CD8-positive, alpha-beta memory T cell (primary cell): ENCODE data around the gene JOSD2. TPM values are rescaled to one million over a fixed set of nuclear protein-coding genes. Genes with fewer than 3 reads are reported as not detected.

ENCODE experiments used
- CTCF ChIA-PET: fragments of 350-600 bp; sonication (Branson Sonifier 250); formaldehyde crosslinking; loops from one replicate; lab custom pipeline; 2021; ENCODE audit warnings: antibody characterized with exemption; lab: Charles Lee
- POLR2A ChIA-PET: fragments of 350-600 bp; sonication (Branson Sonifier 250); formaldehyde crosslinking; loops from one replicate; lab custom pipeline; 2021; ENCODE audit warnings: antibody characterized with exemption; lab: Charles Lee
- DNase-seq, 5 donors: peaks; one replicate each; pipeline versions ENCODE4 v3.0.0 to v3.0.0-alpha.2; 2020 to 2022; ENCODE audit warnings: mixed read lengths in 1 of 5
- H3K27ac ChIP-seq: one replicate; pipeline ENCODE4 v1.7.0; 2013; ENCODE audit warnings: low read depth, mild to moderate bottlenecking, low read length, moderate library complexity
- H3K27me3 ChIP-seq: 2 replicates; pipeline ENCODE4 v1.7.0; 2013; ENCODE audit warnings: low read length, mild to moderate bottlenecking; ENCODE audit not compliant: insufficient read depth, poor library complexity, severe bottlenecking
- H3K36me3 ChIP-seq: 2 replicates; pipeline ENCODE4 v1.7.0; 2013; ENCODE audit warnings: mild to moderate bottlenecking, low read length, moderate library complexity; ENCODE audit not compliant: insufficient read depth
- H3K4me1 ChIP-seq: 2 replicates; pipeline ENCODE4 v1.7.0; 2013; ENCODE audit warnings: mild to moderate bottlenecking, low read length, moderate library complexity; ENCODE audit not compliant: insufficient read depth
- H3K4me3 ChIP-seq: 2 replicates; pipeline ENCODE4 v1.7.0; 2013; ENCODE audit warnings: mild to moderate bottlenecking, low read length
- H3K9me3 ChIP-seq: 2 replicates; pipeline ENCODE4 v1.7.0; 2013; ENCODE audit warnings: mild to moderate bottlenecking, low read length
- H3K27ac Mint-ChIP-seq, 8 donors: one replicate each; pipeline ENCODE4 v1.8.0; 2020 to 2021; ENCODE audit warnings: mixed read lengths in 8 of 8, mild to moderate bottlenecking in 6 of 8, inconsistent platforms in 3 of 8, moderate library complexity in 3 of 8
- H3K27me3 Mint-ChIP-seq, 2 donors: one replicate each; pipeline ENCODE4 v1.8.0; 2020 to 2021; ENCODE audit warnings: mixed read lengths in 2 of 2, mild to moderate bottlenecking in 1 of 2, moderate library complexity in 1 of 2
- H3K36me3 Mint-ChIP-seq, 3 donors: one replicate each; pipeline ENCODE4 v1.8.0; 2020 to 2021; ENCODE audit warnings: mixed read lengths in 3 of 3, inconsistent platforms in 1 of 3, mild to moderate bottlenecking in 1 of 3
- H3K4me1 Mint-ChIP-seq, 3 donors: one replicate each; pipeline ENCODE4 v1.8.0; 2020 to 2021; ENCODE audit warnings: mixed read lengths in 3 of 3, inconsistent platforms in 1 of 3, mild to moderate bottlenecking in 1 of 3
- H3K4me3 Mint-ChIP-seq, 7 donors: one replicate each; pipeline ENCODE4 v1.8.0; 2020 to 2021; ENCODE audit warnings: mixed read lengths in 7 of 7, mild to moderate bottlenecking in 6 of 7, moderate library complexity in 4 of 7, inconsistent platforms in 2 of 7
- H3K9me3 Mint-ChIP-seq, 5 donors: one replicate each; pipeline ENCODE4 v1.8.0; 2020 to 2022; ENCODE audit warnings: mixed read lengths in 5 of 5, mild to moderate bottlenecking in 3 of 5, moderate library complexity in 2 of 5, inconsistent platforms in 1 of 5
- polyA plus RNA-seq: library from polyadenylated mRNA; unstranded; fragments of 300-500 nt; fragmentation: Illumina TruSeq; gene quantifications from one replicate; pipeline ENCODE4 v1.2.3, GENCODE V29; 2021
- total RNA-seq, 2 experiments: library from RNA; stranded (reverse); gene quantifications; one replicate each; pipeline ENCODE4 v1.2.3, GENCODE V29; 2021

The JOSD2 gene, protein sequence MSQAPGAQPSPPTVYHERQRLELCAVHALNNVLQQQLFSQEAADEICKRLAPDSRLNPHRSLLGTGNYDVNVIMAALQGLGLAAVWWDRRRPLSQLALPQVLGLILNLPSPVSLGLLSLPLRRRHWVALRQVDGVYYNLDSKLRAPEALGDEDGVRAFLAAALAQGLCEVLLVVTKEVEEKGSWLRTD
- total RNA-seq = 10 to 100 TPM; 47.4 to 50.9 TPM
- polyA plus RNA-seq = 28.4 TPM

DNA sequence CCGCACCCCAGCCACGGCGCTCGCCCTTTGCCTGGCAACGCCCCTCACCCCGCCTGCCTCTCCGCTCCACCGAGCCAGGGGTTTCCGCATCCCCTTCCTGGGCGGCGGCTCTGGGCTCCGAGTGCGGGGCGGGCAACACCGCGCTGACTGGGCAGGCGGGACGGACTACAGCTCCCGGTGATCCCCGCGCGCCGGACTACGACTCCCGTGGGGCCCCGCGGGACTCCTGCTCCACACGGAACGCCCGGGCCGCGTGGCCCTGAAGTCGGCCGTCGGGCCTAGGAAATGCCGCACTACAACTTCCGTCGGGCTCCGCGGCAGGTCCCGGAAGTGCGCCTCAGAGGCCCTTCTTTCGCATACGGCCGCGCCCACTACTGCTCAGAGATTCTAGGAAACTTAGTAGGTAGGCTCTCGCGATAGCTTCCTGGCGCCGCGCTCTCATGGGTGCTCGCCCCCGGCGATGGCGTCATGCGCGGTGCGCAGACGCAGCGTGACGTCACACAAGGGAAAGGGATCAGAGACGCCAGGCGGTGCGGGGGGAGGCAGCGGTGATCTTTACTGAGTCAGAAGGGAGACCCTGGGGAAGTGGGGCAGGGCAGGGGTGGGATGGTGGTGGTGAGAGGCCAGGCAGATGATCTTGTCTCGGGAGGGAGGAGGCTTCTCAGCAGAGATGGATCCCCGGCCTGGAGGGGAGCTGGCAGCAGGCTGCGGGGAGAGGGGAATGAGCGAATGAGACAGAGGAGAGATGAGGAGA is at the start of gene JOSD2:
Gene JOSD2, minus strand, starts transcription at position 123 of the 754 bp plus-strand sequence. CDS start 760 bp downstream, outside the sequence.
- ChIA-PET CTCF (interaction anchor here (1.5 to 1.9 kb wide), 2 partner anchors 50 to 154 kb away, joined by 3 to 6 read pairs; no protein-coding TSS in a partner anchor), POLR2A (interaction anchor here (0.6 to 1.8 kb wide), 5 partner anchors 34 to 294 kb away, joined by 4 to 9 read pairs (median 9); partner anchors contain the start of genes GARIN5A, NR1H2 and POLD1)
- Mint-ChIP-seq H3K4me1 (peaks cover 13 to 22% (median 15%) of the 10 kb centered on the region in 3 donors), H3K9me3 (no peaks in the 10 kb centered on the region), H3K27ac (peak within 1 kb of the TSS; percentile 70 to 100 (median 98)), H3K36me3 (peaks cover 0 to 18% (median 0%) of the 10 kb centered on the region in 3 donors), H3K27me3 (peaks cover 5 to 6% of the 10 kb centered on the region in 2 donors), H3K4me3 (peak within 1 kb of the TSS; percentile 66 to 94 (median 89))
- H3K4me1 ChIP-seq = peaks cover 15% of the 10 kb centered on the region
- DNase-seq = peak; percentile 94 to 99 (median 96)
- H3K27ac ChIP-seq = peak within 1 kb of the TSS; percentile 90
- H3K27me3 ChIP-seq = no peaks in the 10 kb centered on the region
- H3K4me3 ChIP-seq = peak within 1 kb of the TSS; percentile 76
- no peaks in the 10 kb centered on the region for H3K36me3 ChIP-seq
- H3K9me3 ChIP-seq = no peaks in the 10 kb centered on the region

DNA sequence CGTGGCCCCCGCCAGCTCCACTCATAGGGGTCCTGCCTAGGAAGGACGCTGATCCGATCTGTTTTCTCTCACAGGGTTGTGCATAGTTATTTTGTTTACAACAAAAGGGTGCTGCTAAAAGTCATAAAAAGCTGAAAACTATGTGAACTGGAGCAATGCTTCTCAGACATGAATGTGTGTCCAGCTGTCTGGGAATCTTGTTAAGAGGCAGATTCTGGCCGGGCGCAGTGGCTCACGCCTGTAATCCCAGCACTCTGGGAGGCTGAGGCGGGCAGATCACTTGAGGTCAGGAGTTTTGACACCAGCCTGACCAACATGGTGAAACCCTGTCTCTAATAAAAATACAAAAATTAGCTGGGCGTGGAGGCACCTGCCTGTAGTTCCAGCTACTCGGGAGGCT is 48.6 kb upstream of the JOSD2 start:
- Mint-ChIP-seq H3K9me3 (no peaks in the 10 kb centered on the region), H3K36me3 (no peaks in the 10 kb centered on the region), H3K4me1 (peaks cover 4 to 19% (median 4%) of the 10 kb centered on the region in 3 donors), H3K4me3 (no peak overlapping the region), H3K27ac (no peak overlapping the region), H3K27me3 (peaks cover 61 to 74% of the 10 kb centered on the region in 2 donors)
- Histone ChIP-seq H3K4me3 (no peak overlapping the region), H3K9me3 (no peaks in the 10 kb centered on the region), H3K27ac (no peak overlapping the region), H3K4me1 (peaks cover 8% of the 10 kb centered on the region), H3K36me3 (no peaks in the 10 kb centered on the region), H3K27me3 (peaks cover 12% of the 10 kb centered on the region)
- no peak for DNase-seq
- CTCF ChIA-PET = no interaction called here
- POLR2A ChIA-PET = no interaction called here

DNA sequence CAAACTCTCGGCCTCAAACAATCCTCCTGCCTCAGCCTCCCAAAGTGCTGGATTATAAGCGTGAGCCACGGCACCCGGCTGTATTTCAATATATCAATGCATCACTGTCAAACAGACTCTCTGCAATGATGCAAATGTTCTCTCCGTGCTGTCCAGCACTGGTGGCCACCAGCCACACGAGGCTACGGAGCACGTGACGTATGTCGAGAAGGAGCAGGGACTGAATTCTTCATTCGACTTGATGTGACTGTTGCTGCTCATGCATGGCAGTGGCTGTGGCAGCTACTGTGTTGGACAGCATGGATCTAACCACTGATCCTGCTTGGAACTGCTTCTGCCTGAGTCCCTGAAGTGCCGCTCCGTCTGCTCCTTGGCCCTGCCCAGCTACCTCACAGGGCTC is 47.5 kb upstream of the JOSD2 start:
- H3K9me3 Mint-ChIP-seq = no peaks in the 10 kb centered on the region
- DNase-seq = no peak
- peaks cover 16% of the 10 kb centered on the region for H3K27me3 ChIP-seq
- CTCF ChIA-PET = no interaction called here
- H3K4me1 ChIP-seq = peaks cover 8% of the 10 kb centered on the region
- POLR2A ChIA-PET = no interaction called here
- H3K9me3 ChIP-seq = no peaks in the 10 kb centered on the region
- H3K4me1 Mint-ChIP-seq = peaks cover 4 to 16% (median 4%) of the 10 kb centered on the region in 3 donors
- H3K27ac ChIP-seq = no peak overlapping the region
- H3K4me3 Mint-ChIP-seq = no peak overlapping the region
- no peaks in the 10 kb centered on the region for H3K36me3 ChIP-seq
- H3K27ac Mint-ChIP-seq = no peak overlapping the region
- peaks cover 56 to 72% of the 10 kb centered on the region in 2 donors for H3K27me3 Mint-ChIP-seq
- H3K4me3 ChIP-seq = no peak overlapping the region
- no peaks in the 10 kb centered on the region for H3K36me3 Mint-ChIP-seq

DNA sequence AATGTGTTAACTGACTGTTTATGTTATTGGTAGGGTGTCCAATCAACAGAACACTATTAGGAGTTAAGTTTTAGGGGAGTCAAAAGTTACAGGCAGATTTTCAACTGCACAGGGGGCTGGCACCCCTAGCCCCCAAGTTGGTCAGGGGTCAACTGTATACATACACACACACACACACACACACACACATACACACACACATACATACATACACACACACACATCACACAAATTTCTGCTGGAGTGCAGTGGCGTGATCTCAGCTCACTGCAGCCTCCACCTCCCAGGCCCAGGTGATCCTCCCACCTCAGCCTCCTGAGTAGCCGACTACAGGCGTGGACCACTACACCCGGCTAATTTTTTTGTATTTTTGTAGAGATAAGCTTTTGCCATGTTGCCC is 47.0 kb upstream of the JOSD2 start:
- H3K4me1 ChIP-seq = peaks cover 8% of the 10 kb centered on the region
- Mint-ChIP-seq H3K9me3 (no peaks in the 10 kb centered on the region), H3K4me3 (no peak overlapping the region), H3K36me3 (no peaks in the 10 kb centered on the region), H3K4me1 (peaks cover 4 to 16% (median 4%) of the 10 kb centered on the region in 3 donors), H3K27me3 (peaks cover 54 to 72% of the 10 kb centered on the region in 2 donors), H3K27ac (no peak overlapping the region)
- H3K27me3 ChIP-seq = peaks cover 17% of the 10 kb centered on the region
- no peak overlapping the region for H3K27ac ChIP-seq
- POLR2A ChIA-PET = no interaction called here
- CTCF ChIA-PET = interaction anchor here (2.0 kb wide), 1 partner anchor 11 kb away, joined by 6 read pairs; no protein-coding TSS in a partner anchor
- DNase-seq = no peak
- H3K4me3 ChIP-seq = no peak overlapping the region
- H3K9me3 ChIP-seq = no peaks in the 10 kb centered on the region
- H3K36me3 ChIP-seq = no peaks in the 10 kb centered on the region

DNA sequence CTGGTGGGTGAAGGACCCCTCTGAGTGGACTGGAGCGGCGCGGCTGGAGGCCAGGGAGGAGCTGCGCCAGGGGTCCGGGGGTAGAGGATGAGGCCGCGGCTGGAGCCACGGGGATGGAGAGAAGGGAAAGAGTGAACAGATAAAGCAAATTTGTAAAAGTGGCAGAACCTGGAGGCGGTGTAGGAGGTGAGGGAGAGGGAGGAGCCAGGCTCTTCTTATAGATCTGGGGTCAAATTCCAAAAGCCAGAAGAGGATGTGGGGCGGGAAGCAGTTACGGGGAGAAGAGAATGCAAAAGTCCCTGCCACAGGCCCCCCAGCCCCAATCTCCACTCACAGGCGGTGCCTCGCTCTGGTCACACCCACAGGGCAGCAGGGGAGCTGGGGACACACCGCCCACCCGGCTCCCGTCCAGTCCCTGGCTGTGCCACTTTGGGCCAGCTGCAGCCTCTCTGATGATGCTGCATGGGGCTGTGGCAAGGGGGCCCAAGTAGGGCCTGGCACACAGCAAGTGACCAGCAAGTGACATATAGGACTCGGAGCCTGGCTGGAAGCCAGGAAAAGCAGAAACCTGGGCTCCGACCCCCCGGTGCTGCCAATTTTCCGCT is 46.1 kb upstream of the JOSD2 start:
- CTCF ChIA-PET = interaction anchor here (0.9 to 2.0 kb wide), 4 partner anchors 10 to 200 kb away, joined by 3 to 7 read pairs (median 4); no protein-coding TSS in a partner anchor
- Histone ChIP-seq H3K4me1 (peaks cover 8% of the 10 kb centered on the region), H3K27ac (no peak overlapping the region), H3K36me3 (no peaks in the 10 kb centered on the region), H3K27me3 (peaks cover 17% of the 10 kb centered on the region), H3K9me3 (no peaks in the 10 kb centered on the region), H3K4me3 (no peak overlapping the region)
- DNase-seq = no peak
- Mint-ChIP-seq H3K9me3 (no peaks in the 10 kb centered on the region), H3K27ac (no peak overlapping the region), H3K36me3 (no peaks in the 10 kb centered on the region), H3K4me3 (peak overlapping the region in 1 of 7 donors; percentile 93), H3K4me1 (peaks cover 4 to 20% (median 8%) of the 10 kb centered on the region in 3 donors), H3K27me3 (peaks cover 54 to 73% of the 10 kb centered on the region in 2 donors)
- POLR2A ChIA-PET = no interaction called here

DNA sequence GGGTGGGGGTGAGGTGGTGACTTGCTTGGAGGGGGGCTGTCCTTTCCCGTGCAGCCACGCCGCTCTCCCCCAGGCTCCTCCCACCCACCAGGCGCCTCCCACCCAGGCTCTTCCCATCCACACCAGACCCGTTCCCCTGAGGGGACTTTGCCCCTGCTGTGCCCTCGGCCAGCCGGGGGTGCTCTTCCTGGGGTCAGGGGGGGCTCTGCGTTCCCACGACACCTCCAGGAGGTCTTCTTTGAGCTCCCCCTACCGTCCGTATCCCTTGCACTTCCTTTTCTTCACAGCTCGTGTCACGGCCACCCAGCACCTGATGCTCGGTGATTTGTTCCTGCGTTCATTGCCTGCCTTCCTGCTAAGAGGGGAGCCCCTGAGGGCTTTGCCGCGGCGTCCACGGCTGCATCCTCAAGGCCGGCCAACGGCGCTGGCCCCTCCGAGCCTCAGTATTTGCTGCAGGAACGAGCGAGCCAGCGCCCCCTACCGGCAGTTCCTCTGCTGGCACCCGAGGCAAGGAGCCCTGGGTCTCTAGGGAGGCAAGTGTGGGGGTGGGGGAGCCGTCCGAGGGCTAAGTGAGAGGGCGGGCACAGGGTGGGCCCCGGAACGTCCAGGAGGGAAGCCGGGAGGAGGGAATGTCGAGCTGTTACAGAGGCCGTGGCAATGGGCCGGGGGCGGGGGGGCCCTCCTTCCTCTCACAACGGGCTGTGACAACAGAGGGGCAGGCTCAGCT is 45.5 kb upstream of the JOSD2 start:
- H3K4me3 Mint-ChIP-seq = peak overlapping the region; percentile 27 to 93 (median 87)
- Histone ChIP-seq H3K36me3 (no peaks in the 10 kb centered on the region), H3K4me3 (peak overlapping the region; percentile 66), H3K4me1 (peaks cover 8% of the 10 kb centered on the region), H3K27me3 (peaks cover 17% of the 10 kb centered on the region), H3K9me3 (no peaks in the 10 kb centered on the region), H3K27ac (no peak overlapping the region)
- POLR2A ChIA-PET = no interaction called here
- CTCF ChIA-PET = interaction anchor here (0.6 to 2.0 kb wide), 5 partner anchors 9 to 199 kb away, joined by 3 to 7 read pairs (median 3); no protein-coding TSS in a partner anchor
- peak; percentile 48 to 70 (median 67) for DNase-seq
- H3K27me3 Mint-ChIP-seq = peaks cover 56 to 77% of the 10 kb centered on the region in 2 donors
- no peaks in the 10 kb centered on the region for H3K9me3 Mint-ChIP-seq
- no peak overlapping the region for H3K27ac Mint-ChIP-seq
- H3K4me1 Mint-ChIP-seq = peaks cover 4 to 22% (median 8%) of the 10 kb centered on the region in 3 donors
- no peaks in the 10 kb centered on the region for H3K36me3 Mint-ChIP-seq

DNA sequence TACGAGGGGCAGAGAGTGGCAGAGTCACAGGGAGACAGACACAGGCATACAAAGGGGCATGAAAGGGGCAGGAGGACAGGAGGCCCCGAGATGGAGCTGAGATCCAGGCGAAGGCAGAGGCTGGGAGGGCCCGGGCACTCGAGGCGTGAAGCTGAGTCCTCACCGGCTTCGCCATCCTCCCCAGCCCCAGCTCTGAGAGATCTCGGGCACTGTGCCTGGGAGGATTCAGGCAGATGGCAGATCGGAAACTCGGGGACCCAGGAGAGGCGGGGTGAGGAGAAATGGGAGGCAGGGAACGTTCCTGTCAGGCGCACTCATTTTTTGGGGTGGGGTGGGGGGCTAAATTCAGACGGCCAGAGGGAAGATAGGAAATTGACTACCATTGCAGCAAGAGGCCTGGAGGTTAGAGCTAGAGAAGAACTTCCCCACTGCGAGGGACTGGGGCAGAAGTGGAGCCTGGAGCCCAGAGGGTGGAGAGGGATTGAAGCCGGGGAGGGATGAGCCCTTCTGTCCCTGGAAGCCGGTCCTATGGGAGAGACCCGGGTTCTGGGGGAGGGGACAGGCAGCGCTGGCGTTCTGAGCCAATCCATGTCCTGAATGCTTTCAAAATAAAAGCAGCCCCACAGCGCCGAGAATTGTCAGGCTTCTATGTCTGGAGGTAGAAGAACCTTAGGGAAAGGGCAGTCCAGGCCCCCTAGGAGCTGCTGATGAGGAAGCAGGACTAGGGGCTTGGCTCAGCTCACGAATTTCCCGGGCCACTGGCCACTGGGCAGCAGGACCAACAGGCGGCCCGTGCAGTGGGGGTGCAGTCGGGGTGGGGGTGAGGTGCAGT is 44.7 kb upstream of the JOSD2 start:
- Mint-ChIP-seq H3K4me1 (peaks cover 4 to 22% (median 8%) of the 10 kb centered on the region in 3 donors), H3K4me3 (peak overlapping the region in 6 of 7 donors; percentile 23 to 86 (median 37)), H3K27me3 (peaks cover 52 to 71% of the 10 kb centered on the region in 2 donors), H3K27ac (peak overlapping the region in 1 of 8 donors; percentile 15), H3K36me3 (no peaks in the 10 kb centered on the region), H3K9me3 (no peaks in the 10 kb centered on the region)
- POLR2A ChIA-PET = no interaction called here
- H3K27me3 ChIP-seq = peaks cover 17% of the 10 kb centered on the region
- DNase-seq = no peak
- H3K27ac ChIP-seq = no peak overlapping the region
- no peaks in the 10 kb centered on the region for H3K36me3 ChIP-seq
- CTCF ChIA-PET = interaction anchor here (0.6 to 2.0 kb wide), 4 partner anchors 8 to 198 kb away, joined by 3 to 7 read pairs (median 4); no protein-coding TSS in a partner anchor
- no peaks in the 10 kb centered on the region for H3K9me3 ChIP-seq
- H3K4me1 ChIP-seq = peaks cover 8% of the 10 kb centered on the region
- no peak overlapping the region for H3K4me3 ChIP-seq
